HepG2 (cell line): Measurements from ENCODE around the gene SLC13A2. TPM values are rescaled to one million over a fixed set of nuclear protein-coding genes. Genes with fewer than 3 reads are reported as not detected.
A peak's percentile ranks its signal among the peaks of the same experiment; 100 is the strongest.

Experiments used
- ATAC-seq: fragments of 200-7000 bp; cut with Tn5 transposase; 3 replicates; pipeline ENCODE4 v1.9.1; 2020; ENCODE audit warnings: mild to moderate bottlenecking, moderate library complexity
- BruUV-seq: library from RNA; stranded (reverse); fragments of 400-500 nt; replicated peaks from 2 replicates; lab custom pipeline; 2021; lab: Mats Ljungman, UMichigan
- CTCF ChIA-PET: fragments of 300-600 bp; formaldehyde crosslinking; extraction: SDS; loops from one replicate; lab custom pipeline; 2021; ENCODE audit warnings: low total read pairs, inconsistent platforms, low intra/inter-chr PET ratio; lab: Yijun Ruan, JAX
- POLR2A ChIA-PET: fragments of 350-600 bp; sonication (Branson Sonifier 250); formaldehyde crosslinking; loops from one replicate; lab custom pipeline; 2020; ENCODE audit warnings: antibody characterized with exemption, inconsistent platforms; lab: Yijun Ruan, JAX
- DNase-seq: peaks from one replicate; pipeline ENCODE4 v3.0.0-alpha.2; 2015; ENCODE audit warnings: low spot score
- FAIRE-seq: peaks from 3 replicates; lab custom pipeline; 2011; peaks lifted over from hg19 to GRCh38; lab: Jason Lieb, UNC
- H2AFZ ChIP-seq: one replicate; pipeline ENCODE4 v1.6.1; 2011; ENCODE audit warnings: low read length, inconsistent platforms
- H3K27ac ChIP-seq: fragments of 300-600 bp; 3 replicates; pipeline ENCODE4 v1.8.0; 2011; ENCODE audit warnings: mixed run types, mild to moderate bottlenecking, mixed read lengths, low read length, inconsistent platforms; ENCODE audit not compliant: insufficient read depth; ENCODE audit errors: extremely low read length
- H3K27me3 ChIP-seq, 2 experiments: fragments of 200-600 bp in 1 of 2; 2 replicates in 1 of 2; 3 replicates in 1 of 2; pipeline versions ENCODE4 v1.6.0 to v1.8.0; 2011; ENCODE audit warnings: low read length in 2 of 2, mild to moderate bottlenecking in 2 of 2, moderate library complexity in 2 of 2, inconsistent platforms in 1 of 2; ENCODE audit not compliant: insufficient read depth in 2 of 2, control insufficient read depth in 1 of 2
- H3K36me3 ChIP-seq, 2 experiments: fragments of 200-600 bp in 1 of 2; replicated peaks in 1 of 2; 2 replicates in 1 of 2; 3 replicates in 1 of 2; pipeline versions ENCODE4 v1.5.1 to v1.8.0; 2011; ENCODE audit warnings: low read length in 2 of 2, inconsistent platforms in 1 of 2; ENCODE audit not compliant: insufficient read depth in 2 of 2, control insufficient read depth in 1 of 2
- H3K4me1 ChIP-seq: 2 replicates; pipeline ENCODE4 v1.5.1; 2012; ENCODE audit warnings: low read length, inconsistent platforms; ENCODE audit not compliant: insufficient read depth
- H3K4me2 ChIP-seq: 2 replicates; pipeline ENCODE4 v1.6.0; 2011; ENCODE audit warnings: low read depth, low read length, inconsistent platforms
- H3K4me3 ChIP-seq, 3 experiments: fragments of 200-600 bp in 1 of 3; sonication (generic), shearing (Covaris generic) in 1 of 3; replicated peaks in 1 of 3; 2 replicates each; pipeline ENCODE4 v1.5.1; 2011 to 2016; ENCODE audit warnings: low read length in 3 of 3, inconsistent platforms in 2 of 3, low read depth in 2 of 3, mild to moderate bottlenecking in 2 of 3, control low read depth in 1 of 3, mixed read lengths in 1 of 3; ENCODE audit not compliant: insufficient read depth in 1 of 3
- H3K79me2 ChIP-seq: one replicate; pipeline ENCODE4 v1.6.1; 2011; ENCODE audit warnings: low read length, inconsistent platforms; ENCODE audit not compliant: insufficient read depth
- H3K9ac ChIP-seq: 2 replicates; pipeline ENCODE4 v1.6.0; 2011; ENCODE audit warnings: mild to moderate bottlenecking, low read depth, low read length, inconsistent platforms; ENCODE audit not compliant: insufficient read depth
- H3K9me3 ChIP-seq: 2 replicates; pipeline ENCODE4 v1.5.1; 2012; ENCODE audit warnings: mild to moderate bottlenecking, low read length
- H4K20me1 ChIP-seq: 2 replicates; pipeline ENCODE4 v1.6.0; 2011; ENCODE audit warnings: inconsistent platforms, mild to moderate bottlenecking, low read length, moderate library complexity; ENCODE audit not compliant: insufficient read depth
- ARID4A ChIP-seq: sonication (generic); formaldehyde crosslinking; IDR thresholded peaks from 2 replicates; pipeline ENCODE4 v1.5.0; 2020; ENCODE audit warnings: mild to moderate bottlenecking, missing genetic modification reagents, borderline replicate concordance
- ARNTL ChIP-seq: sonication (generic); formaldehyde crosslinking; IDR thresholded peaks from 2 replicates; pipeline ENCODE4 v1.4.0; 2020; ENCODE audit warnings: mild to moderate bottlenecking, missing genetic modification reagents
- FOXA1 ChIP-seq, 2 experiments: fragments of 450-650 bp in 1 of 2; sonication (generic) in 1 of 2; formaldehyde crosslinking in 1 of 2; IDR thresholded peaks; 2 replicates each; pipeline versions ENCODE4 v1.4.0 to v1.6.1; 2016 to 2020; ENCODE audit warnings: missing genetic modification reagents in 1 of 2
- FOXA3 ChIP-seq: IDR thresholded peaks from 2 replicates; pipeline ENCODE4 v1.6.1; 2016; ENCODE audit warnings: missing genetic modification reagents, missing compliant biosample characterization
- HMG20A ChIP-seq: IDR thresholded peaks from 2 replicates; pipeline ENCODE4 v1.6.1; 2016; ENCODE audit warnings: borderline replicate concordance
- REST ChIP-seq, 2 experiments: IDR thresholded peaks; 2 replicates each; pipeline ENCODE4 v1.6.1; 2011 to 2012; ENCODE audit warnings: low read length in 2 of 2, borderline replicate concordance in 1 of 2, low read depth in 1 of 2, mild to moderate bottlenecking in 1 of 2, moderate library complexity in 1 of 2
- STAG1 ChIP-seq: sonication (generic); formaldehyde crosslinking; IDR thresholded peaks from 2 replicates; pipeline ENCODE4 v1.4.0; 2020; ENCODE audit warnings: missing genetic modification reagents
- SUZ12 ChIP-seq: fragments of 150-350 bp; IDR thresholded peaks from 2 replicates; pipeline ENCODE4 v1.6.1; 2014; ENCODE audit warnings: low read depth, low read length
- ZC3H13 ChIP-seq: sonication (generic); formaldehyde crosslinking; IDR thresholded peaks from 2 replicates; pipeline ENCODE4 v1.8.1; 2023; ENCODE audit warnings: mild to moderate bottlenecking, missing genetic modification reagents, moderate library complexity
- ZNF609 ChIP-seq: sonication (generic); formaldehyde crosslinking; IDR thresholded peaks from 2 replicates; pipeline ENCODE4 v1.4.0; 2020; ENCODE audit warnings: mild to moderate bottlenecking, missing genetic modification reagents, borderline replicate concordance
- WGBS: methylation state at CpG from one replicate; pipeline ENCODE4 v1.1.6; 2017; ENCODE audit warnings: low lambda C conversion rate; 5-methylcytosine and 5-hydroxymethylcytosine counted together
- in situ Hi-C: cut with HindIII; loops from 2 replicates; pipeline ENCODE4 v1.10.0; 2017; ENCODE audit warnings: low pct_unique_long_range_greater_than_20kb; ENCODE audit not compliant: extremely low pct_ligation_motif_present
- intact Hi-C: fragments of 100-400 bp; cut with micrococcal nuclease; formaldehyde crosslinking; loops from one replicate; pipeline ENCODE4 v1.10.0; 2022; ENCODE audit not compliant: unreplicated experiment
- polyA plus RNA-seq, 8 experiments: library from polyadenylated mRNA; depleted of rRNA in 3 of 8; stranded (reverse) in 7 of 8; unstranded in 1 of 8; fragments of >200 nt; fragmentation: Illumina TruSeq in 4 of 8; extraction: Trizol in 4 of 8; gene quantifications; 2 replicates each; pipeline versions ENCODE4 v1.2.1 to v1.2.3, GENCODE V29; 2011 to 2016; ENCODE audit warnings: low read depth in 4 of 8, missing spikeins in 1 of 8, mixed read lengths in 1 of 8; ENCODE audit not compliant: insufficient read depth in 1 of 8
- total RNA-seq, 5 experiments: library from RNA; depleted of rRNA; stranded (reverse); fragments of >200 nt; fragmentation: Illumina TruSeq; extraction: Trizol; gene quantifications; 2 replicates each; pipeline ENCODE4 v1.2.3, GENCODE V29; 2016; ENCODE audit warnings: low read depth in 1 of 5

SLC13A2 gene
- total and polyA plus RNA-seq, 2 of the 13 experiments (the other 11 are each of a cell fraction or from before 2014, with no cell fraction given): 0.07 TPM; not detected in 1

DNA sequence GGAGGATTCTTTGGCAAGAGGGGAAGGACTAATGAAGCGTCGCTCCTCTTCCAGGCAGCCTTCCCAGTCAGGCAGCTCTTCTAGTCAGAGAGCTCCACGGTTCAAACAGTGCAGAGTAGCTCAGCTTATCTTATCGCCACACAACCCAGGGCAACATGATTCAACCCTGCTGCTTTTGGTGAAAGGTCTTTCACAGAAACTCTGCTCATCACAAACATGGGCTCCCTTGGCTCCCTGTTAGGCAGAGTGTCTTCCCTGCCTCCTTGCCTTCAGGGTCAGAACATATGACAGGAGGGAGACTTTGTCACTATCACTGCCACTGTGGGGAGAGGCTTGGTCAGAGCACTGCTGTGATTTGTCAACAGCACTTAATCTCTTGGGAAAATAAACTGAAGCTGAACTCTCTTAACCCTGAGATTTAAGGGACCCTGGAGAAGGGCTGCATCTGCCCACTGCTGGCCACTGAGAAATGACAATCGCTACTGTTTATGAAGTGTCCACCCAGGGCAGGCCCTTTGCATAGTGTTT, 6.9 kb upstream of the SLC13A2 start:
- FAIRE-seq: no peak
- H3K4me2 ChIP-seq: no peak overlapping the region
- peak; percentile 72 for ATAC-seq
- no peak overlapping the region for H3K27ac ChIP-seq
- intact Hi-C loops: no loop called here
- no peak for DNase-seq
- peaks cover 0 to 24% of the 10 kb centered on the region in 2 experiments; a peak in 1 of 5 replicates for H3K27me3 ChIP-seq
- in situ Hi-C loops: no loop called here
- WGBS: 0% methylated on average over 3 of the region's 5 CpGs
- H3K9ac ChIP-seq: no peak overlapping the region
- CTCF ChIA-PET: no interaction called here
- POLR2A ChIA-PET: no interaction called here
- no TSS peak for BruUV-seq
- H3K4me3 ChIP-seq: no peak overlapping the region
- H4K20me1 ChIP-seq: no peaks in the 10 kb centered on the region
- H3K9me3 ChIP-seq: no peaks in the 10 kb centered on the region
- no peak overlapping the region for H2AFZ ChIP-seq
- H3K4me1 ChIP-seq: peaks cover 21% of the 10 kb centered on the region
- H3K79me2 ChIP-seq: no peaks in the 10 kb centered on the region
- no peaks in the 10 kb centered on the region for H3K36me3 ChIP-seq
- TF ChIP-seq HMG20A (CRISPR knock-in tag) (peak; percentile 40; the same call in 1 of the 2 replicates), ARNTL (CRISPR knock-in tag) (no peak), FOXA1 (IDR thresholded peaks at IDR 0.05) (no peak), FOXA1 (CRISPR knock-in tag; IDR thresholded peaks at IDR 0.05) (peak; percentile 55), STAG1 (CRISPR knock-in tag) (peak; percentile 16; the same call in 1 of the 2 replicates), ZNF609 (CRISPR knock-in tag) (peak; percentile 21; the same call in 1 of the 2 replicates), ZC3H13 (CRISPR knock-in tag) (no peak), ARID4A (CRISPR knock-in tag) (no peak), FOXA3 (CRISPR knock-in tag) (0 out of 2 replicates have a peak, but pooled peaks have one; percentile 29), SUZ12 (no peak), REST (IDR thresholded peaks at IDR 0.05; ENCODE audit: borderline replicate concordance in 1 of 2, low read depth in 1 of 2, low read length in 2 of 2) (no peak)
